Measurements from ENCODE around the gene SEPTIN6. TPM values are rescaled to one million over a fixed set of nuclear protein-coding genes. Genes with fewer than 3 reads are reported as not detected.

Gene SEPTIN6
- total RNA-seq, 1 experiment from 2014 or later, result 28.9 TPM

DNA sequence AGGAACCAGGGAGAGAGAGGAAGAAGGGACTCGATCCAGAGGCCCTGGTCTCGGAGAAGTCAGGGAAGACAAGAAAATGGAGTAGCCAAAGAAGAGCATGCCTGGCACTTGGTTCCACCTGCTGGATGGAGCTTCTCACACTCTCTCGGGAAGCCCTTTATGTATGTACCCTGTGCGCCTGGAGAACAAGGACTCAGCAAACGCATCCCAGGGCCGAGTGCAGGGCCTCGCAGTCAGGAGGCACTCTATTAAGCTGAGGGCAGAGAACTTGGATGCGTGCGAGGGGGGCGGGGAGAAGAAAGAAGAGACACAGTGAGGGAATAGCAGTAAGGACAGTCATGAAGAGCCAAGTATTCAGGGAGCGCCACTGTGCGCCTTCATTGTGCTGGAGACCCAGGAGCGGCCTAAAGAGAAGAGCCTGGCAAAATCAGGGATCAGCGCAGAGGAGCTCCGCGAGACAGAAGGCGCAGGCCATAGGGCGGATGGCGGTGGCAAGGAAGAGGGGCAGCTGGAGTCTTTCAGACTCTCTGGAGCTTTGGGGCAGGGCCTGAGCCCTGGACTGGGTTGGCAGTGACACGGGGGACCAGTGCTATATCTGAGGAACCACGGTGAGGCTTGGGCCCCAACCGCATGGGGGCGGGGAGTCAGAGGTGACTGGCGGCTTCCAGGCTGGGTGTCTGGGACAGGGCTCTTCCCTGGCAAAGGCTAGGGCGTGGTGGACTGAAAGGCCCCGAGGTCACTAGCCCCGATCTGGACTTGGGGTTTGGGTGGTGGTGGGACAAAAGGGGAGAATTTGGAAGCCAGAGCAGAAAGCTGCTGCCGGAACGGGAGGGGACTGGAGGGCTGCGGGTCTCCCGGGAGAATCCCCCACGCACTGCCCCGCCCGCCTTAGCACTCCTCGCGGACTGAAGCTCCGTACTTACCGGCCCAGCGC, 1.9 kb upstream of the SEPTIN6 start:
- TF ChIP-seq, protein P1, sequence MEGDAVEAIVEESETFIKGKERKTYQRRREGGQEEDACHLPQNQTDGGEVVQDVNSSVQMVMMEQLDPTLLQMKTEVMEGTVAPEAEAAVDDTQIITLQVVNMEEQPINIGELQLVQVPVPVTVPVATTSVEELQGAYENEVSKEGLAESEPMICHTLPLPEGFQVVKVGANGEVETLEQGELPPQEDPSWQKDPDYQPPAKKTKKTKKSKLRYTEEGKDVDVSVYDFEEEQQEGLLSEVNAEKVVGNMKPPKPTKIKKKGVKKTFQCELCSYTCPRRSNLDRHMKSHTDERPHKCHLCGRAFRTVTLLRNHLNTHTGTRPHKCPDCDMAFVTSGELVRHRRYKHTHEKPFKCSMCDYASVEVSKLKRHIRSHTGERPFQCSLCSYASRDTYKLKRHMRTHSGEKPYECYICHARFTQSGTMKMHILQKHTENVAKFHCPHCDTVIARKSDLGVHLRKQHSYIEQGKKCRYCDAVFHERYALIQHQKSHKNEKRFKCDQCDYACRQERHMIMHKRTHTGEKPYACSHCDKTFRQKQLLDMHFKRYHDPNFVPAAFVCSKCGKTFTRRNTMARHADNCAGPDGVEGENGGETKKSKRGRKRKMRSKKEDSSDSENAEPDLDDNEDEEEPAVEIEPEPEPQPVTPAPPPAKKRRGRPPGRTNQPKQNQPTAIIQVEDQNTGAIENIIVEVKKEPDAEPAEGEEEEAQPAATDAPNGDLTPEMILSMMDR (conservative IDR thresholded peaks at IDR 0.05; ENCODE audit: low read depth, low read length), result no peak
- TF ChIP-seq EZH2 (IDR thresholded peaks at IDR 0.05; ENCODE audit: low read length, unreplicated experiment), result no peak
- TF ChIP-seq EZH2phosphoT487 (IDR thresholded peaks at IDR 0.05; ENCODE audit: borderline replicate concordance, low read length), result no peak
- intact Hi-C loops (cut with micrococcal nuclease), result loop anchor here (5.0 kb wide), 1 partner anchor 83 kb away; no protein-coding TSS in a partner anchor
- Histone ChIP-seq H3K27ac (ENCODE audit: low read length) (no peak overlapping the region), H3K36me3 (ENCODE audit: low read depth, low read length) (no peaks in the 10 kb centered on the region), H3K9ac (ENCODE audit: low read length) (no peak overlapping the region), H3K4me2 (ENCODE audit: low read length) (no peak overlapping the region), H3K79me2 (ENCODE audit: low read length) (peaks cover 22% of the 10 kb centered on the region), H3K4me1 (ENCODE audit: insufficient read depth, low read length) (peaks cover 11% of the 10 kb centered on the region), H3K9me3 (ENCODE audit: low read length) (no peaks in the 10 kb centered on the region), H3K9me2 (replicated peaks; ENCODE audit: low read length) (no peaks in the 10 kb centered on the region), H3K4me3 (ENCODE audit: low read length) (no peak overlapping the region), H4K20me1 (ENCODE audit: low read length) (no peaks in the 10 kb centered on the region), H2AFZ (ENCODE audit: low read length) (no peak overlapping the region), H3F3A (ENCODE audit: low read length, unreplicated experiment) (no peaks in the 10 kb centered on the region), H3K27me3 (ENCODE audit: low read length) (no peaks in the 10 kb centered on the region)
- ChIA-PET CTCF (interaction anchor here (0.5 kb wide), 1 partner anchor 35 kb away, joined by 3 read pairs; no protein-coding TSS in a partner anchor), POLR2A (ENCODE audit: unreplicated experiment) (no interaction called here)
- BruUV-seq (replicated peaks), result no TSS peak
- DNase-seq (no peak), ATAC-seq (no peak)

DNA sequence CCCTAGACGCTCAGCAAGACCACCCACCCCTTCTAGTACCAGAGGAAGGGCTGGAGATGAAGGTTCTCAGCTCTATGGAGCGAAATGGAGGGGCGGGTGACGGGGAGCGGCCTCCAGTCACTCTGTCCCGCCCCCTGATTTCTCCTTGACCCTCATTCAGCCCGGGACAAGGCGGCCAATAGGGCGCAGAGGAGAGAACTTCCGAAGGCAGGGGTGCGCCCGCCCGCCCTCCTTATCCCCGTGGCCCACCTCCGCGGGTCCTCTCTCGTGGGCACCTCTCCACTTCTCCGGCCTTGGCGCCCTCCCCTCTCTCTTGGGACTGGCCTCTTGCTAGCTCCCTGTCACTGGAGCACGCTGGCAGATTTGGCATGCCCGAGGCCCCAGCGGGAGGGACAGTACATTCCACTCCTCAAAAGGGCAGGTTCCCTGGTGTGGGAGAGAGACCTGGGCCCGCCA, 1.1 kb upstream of the SEPTIN6 start:
- no peaks in the 10 kb centered on the region for H3K27me3 ChIP-seq (ENCODE audit: low read length)
- no peaks in the 10 kb centered on the region for H3K9me3 ChIP-seq (ENCODE audit: low read length)
- no peaks in the 10 kb centered on the region for H4K20me1 ChIP-seq (ENCODE audit: low read length)
- H3F3A ChIP-seq (ENCODE audit: low read length, unreplicated experiment), result no peaks in the 10 kb centered on the region
- TF ChIP-seq EZH2phosphoT487 (IDR thresholded peaks at IDR 0.05; ENCODE audit: borderline replicate concordance, low read length), result no peak
- no peak for TF ChIP-seq EZH2 (IDR thresholded peaks at IDR 0.05; ENCODE audit: low read length, unreplicated experiment)
- TF ChIP-seq, protein P1 (conservative IDR thresholded peaks at IDR 0.05; ENCODE audit: low read depth, low read length), result no peak
- DNase-seq (no peak), ATAC-seq (no peak)
- H3K27ac ChIP-seq (ENCODE audit: low read length), result no peak overlapping the region
- no peak overlapping the region for H3K9ac ChIP-seq (ENCODE audit: low read length)
- H3K9me2 ChIP-seq (replicated peaks; ENCODE audit: low read length), result no peaks in the 10 kb centered on the region
- H3K36me3 ChIP-seq (ENCODE audit: low read depth, low read length), result no peaks in the 10 kb centered on the region
- peaks cover 22% of the 10 kb centered on the region for H3K79me2 ChIP-seq (ENCODE audit: low read length)
- no TSS peak for BruUV-seq (replicated peaks)
- H3K4me2 ChIP-seq (ENCODE audit: low read length), result no peak overlapping the region
- intact Hi-C loops (cut with micrococcal nuclease), result loop anchor here (2.0 to 5.0 kb wide), 2 partner anchors 37 to 82 kb away; no protein-coding TSS in a partner anchor
- no peak overlapping the region for H3K4me3 ChIP-seq (ENCODE audit: low read length)
- H3K4me1 ChIP-seq (ENCODE audit: insufficient read depth, low read length), result peaks cover 11% of the 10 kb centered on the region
- ChIA-PET CTCF (interaction anchor here (0.5 kb wide), 1 partner anchor 36 kb away, joined by 3 read pairs; no protein-coding TSS in a partner anchor), POLR2A (ENCODE audit: unreplicated experiment) (no interaction called here)
- H2AFZ ChIP-seq (ENCODE audit: low read length), result no peak overlapping the region

All from PC-3 (cell line).